Immature natural killer cell (primary cell): ENCODE measurements around the gene CBY3. TPM values are rescaled to one million over a fixed set of nuclear protein-coding genes. Genes with fewer than 3 reads are reported as not detected.

Source experiments
- polyA plus RNA-seq, 3 donors: library from polyadenylated mRNA; unstranded; fragments of 300-500 nt; fragmentation: Illumina TruSeq; gene quantifications; one replicate each; pipeline ENCODE4 v1.2.3, GENCODE V29; 2021

Gene CBY3
- polyA plus RNA-seq, 3 donors from 2014 or later = 0.56 to 1.3 (median 0.86) TPM

Other genes starting within 250 kb of the CBY3 start
- 10 to 100 TPM; 20.0 to 37.4 (median 25.9) TPM for gene RUFY1, start 130.5 kb downstream of the CBY3 start, polyA plus RNA-seq
- gene HNRNPH1, start 57.4 kb downstream of the CBY3 start, polyA plus RNA-seq = 100 to 1,000 TPM in 1 of 3 donors, 10 to 100 TPM in 2; 45.7 to 110 (median 73.3) TPM
- 100 to 1,000 TPM; 240 to 326 (median 325) TPM for gene CANX, start 17.9 kb upstream of the CBY3 start, polyA plus RNA-seq
- 1 to 10 TPM in 2 of 3 donors, under 1 TPM in 1; 0.59 to 8.5 (median 1.5) TPM for gene MAML1, start 51.8 kb upstream of the CBY3 start, polyA plus RNA-seq
- gene LTC4S, start 113.0 kb upstream of the CBY3 start, polyA plus RNA-seq = 1 to 10 TPM; 2.3 to 5.8 (median 5.8) TPM
- gene MGAT4B, start 125.8 kb upstream of the CBY3 start, polyA plus RNA-seq = 10 to 100 TPM in 2 of 3 donors, 1 to 10 TPM in 1; 8.7 to 16.3 (median 15.0) TPM
- gene SQSTM1, start 139.9 kb upstream of the CBY3 start, polyA plus RNA-seq = 100 to 1,000 TPM; 256 to 292 (median 268) TPM
- 1 to 10 TPM; 3.4 to 6.2 (median 4.2) TPM for gene MRNIP, start 177.8 kb upstream of the CBY3 start, polyA plus RNA-seq
- 10 to 100 TPM; 11.7 to 50.8 (median 14.5) TPM for gene TBC1D9B, start 226.9 kb upstream of the CBY3 start, polyA plus RNA-seq